GM19351 (cell line): ENCODE results near the gene CNTNAP2.
"Not testable (repeated sequence)": the region's sequence is repeated elsewhere in the genome, so short reads cannot be mapped to it uniquely, and the experiment has no call there.

ENCODE experiments used
- ATAC-seq: cut with Tn5 transposase; IDR thresholded peaks from one replicate; pipeline ENCODE4 v1.9.1; 2021; ENCODE audit warnings: mild to moderate bottlenecking, moderate library complexity; ENCODE audit not compliant: unreplicated experiment

The CNTNAP2 gene

GRCh38 chr7:147801762-147802161 is 1685.2 kb downstream of the CNTNAP2 start:
- ATAC-seq: not testable (repeated sequence)

- ATAC-seq: no peak
These were observed 1686.5 kb downstream of the CNTNAP2 start for GRCh38 chr7:147803151-147803550.

GRCh38 chr7:147803606-147804005 is 1687.0 kb downstream of the CNTNAP2 start:
- no peak for ATAC-seq

DNA sequence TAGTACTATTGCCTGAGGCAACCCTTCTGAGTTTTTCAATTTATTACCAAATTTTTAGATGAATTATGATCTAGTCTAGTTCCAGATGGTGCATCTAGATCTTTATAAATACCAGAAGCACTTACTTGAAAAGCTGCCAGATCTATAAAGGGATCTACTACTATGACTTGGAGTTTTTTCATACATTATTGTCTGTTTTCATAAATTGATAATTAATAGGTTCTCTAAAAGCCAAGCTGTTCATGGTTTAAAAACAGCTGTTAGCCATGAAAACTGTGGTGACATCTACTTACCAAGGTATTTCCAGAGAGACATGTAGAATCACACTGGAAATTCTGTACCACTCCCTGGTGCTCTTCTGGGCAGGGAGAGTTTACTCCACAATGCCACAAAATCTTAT is 1687.4 kb downstream of the CNTNAP2 start:
- ATAC-seq: no peak

DNA sequence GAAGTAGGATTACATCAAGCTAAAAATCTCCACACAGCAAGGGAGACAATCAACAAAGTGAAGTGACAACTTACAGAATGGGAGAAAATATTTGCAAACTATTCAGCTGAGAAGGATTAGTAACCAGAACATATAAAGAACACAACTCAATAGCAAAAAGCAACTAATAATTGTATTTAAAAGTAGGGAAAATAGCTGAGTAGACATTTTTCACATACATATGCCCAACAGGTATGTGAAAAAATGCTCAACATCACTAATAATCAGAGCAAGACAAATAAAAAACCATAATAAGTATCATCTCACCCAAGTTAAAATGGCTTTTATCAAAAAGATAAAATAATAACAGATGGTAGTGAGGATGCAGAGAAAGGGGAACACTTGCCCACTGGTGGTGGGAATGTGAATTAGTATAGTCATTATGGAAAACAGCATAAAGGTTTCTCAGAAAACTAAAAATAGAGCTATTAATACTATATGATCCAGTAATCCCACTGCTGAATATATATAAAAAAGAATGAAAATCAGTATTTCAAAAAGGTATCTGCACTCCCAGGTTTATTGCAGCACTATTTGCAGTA is 1689.5 kb downstream of the CNTNAP2 start:
- no peak for ATAC-seq

GRCh38 chr7:147809786-147810185 is 1693.2 kb downstream of the CNTNAP2 start:
- ATAC-seq: no peak

GRCh38 chr7:147810269-147810668 is 1693.7 kb downstream of the CNTNAP2 start:
- ATAC-seq: no peak

- ATAC-seq: no peak
These were observed 1695.3 kb downstream of the CNTNAP2 start for GRCh38 chr7:147811923-147812322.

DNA sequence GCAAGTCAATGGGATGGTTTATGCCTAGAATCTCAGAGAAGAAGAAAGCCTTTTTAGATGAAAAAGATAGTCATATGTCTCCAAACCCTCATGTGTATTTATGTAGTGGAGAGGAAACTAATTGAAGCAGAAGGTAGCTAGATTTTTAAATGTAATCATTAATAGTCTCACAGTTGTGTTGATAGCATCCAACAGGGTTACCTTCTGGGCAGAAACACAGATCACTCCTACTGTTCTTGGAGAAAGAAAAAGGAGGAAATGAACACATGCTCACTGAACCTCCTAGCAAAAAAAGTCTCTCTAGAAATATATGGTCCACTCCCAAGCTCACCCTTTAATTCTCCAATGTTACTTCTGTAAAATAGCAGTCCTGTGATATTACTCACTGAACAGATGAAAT is 1696.7 kb downstream of the CNTNAP2 start:
- no peak for ATAC-seq

DNA sequence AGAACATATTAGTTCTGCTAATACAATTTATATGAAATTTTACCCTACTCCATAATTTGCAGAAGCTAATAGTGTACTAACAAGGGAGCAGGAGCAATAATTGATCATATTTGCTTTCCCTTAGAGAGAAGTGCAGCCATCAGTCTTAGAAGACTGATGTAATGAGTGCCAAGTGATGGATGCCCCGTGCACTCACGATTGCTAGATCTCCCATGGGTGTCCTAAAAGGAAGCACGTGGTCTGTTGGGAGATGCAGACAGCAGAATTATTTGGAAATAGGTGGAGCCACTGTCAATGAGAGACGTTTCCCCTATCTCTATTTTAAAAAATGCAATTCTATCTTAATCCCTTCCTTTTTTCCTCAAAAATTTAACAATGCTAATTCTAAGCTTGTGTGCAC is 1701.7 kb downstream of the CNTNAP2 start:
- ATAC-seq: no peak

DNA sequence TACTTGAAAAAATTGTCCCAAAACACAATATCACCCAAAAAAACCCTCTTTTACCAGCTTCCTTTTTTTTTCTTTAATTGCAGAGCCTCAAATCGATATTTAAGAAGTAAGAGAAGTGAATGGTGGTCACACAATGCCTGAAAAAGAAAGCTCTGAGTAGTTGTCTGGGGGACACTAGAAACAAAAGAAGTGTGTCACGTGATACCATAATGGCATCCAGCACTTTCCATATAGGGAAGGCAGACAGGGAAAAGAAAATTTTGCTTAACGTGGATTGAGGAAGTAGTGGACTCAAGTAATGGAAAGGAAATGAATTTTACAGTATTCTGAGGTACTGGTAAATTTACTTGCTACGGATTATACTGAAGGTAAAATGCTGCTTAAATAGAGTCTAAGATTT is 1708.1 kb downstream of the CNTNAP2 start:
- ATAC-seq: no peak

GRCh38 chr7:147829016-147829415 is 1712.4 kb downstream of the CNTNAP2 start:
- ATAC-seq: no peak

DNA sequence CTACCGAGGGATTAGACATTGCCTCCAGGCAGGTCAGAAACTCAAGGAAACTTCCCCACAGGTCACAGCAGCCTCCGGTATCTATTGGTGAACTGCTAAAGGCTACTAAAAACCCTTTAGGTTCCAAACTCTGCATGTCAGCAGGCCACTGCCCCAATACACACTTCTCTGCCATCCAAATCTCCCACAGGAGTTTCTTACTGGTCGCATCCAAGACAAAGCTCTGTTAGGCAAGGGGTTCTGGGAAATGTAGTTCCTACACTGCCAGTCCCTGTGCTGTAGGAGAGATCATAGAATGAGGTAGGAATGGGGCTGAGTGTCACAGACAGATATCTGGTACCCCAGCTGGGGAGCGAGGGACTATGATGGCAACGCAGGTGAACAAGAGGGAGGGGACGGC is 1717.0 kb downstream of the CNTNAP2 start:
- ATAC-seq: no peak

GRCh38 chr7:147833970-147834369 is 1717.4 kb downstream of the CNTNAP2 start:
- ATAC-seq: no peak

- ATAC-seq: no peak
These were observed 1736.2 kb downstream of the CNTNAP2 start for GRCh38 chr7:147852833-147853232.

GRCh38 chr7:147857152-147858140 is 1740.8 kb downstream of the CNTNAP2 start:
- ATAC-seq: no peak

- no peak for ATAC-seq
These were observed 1741.8 kb downstream of the CNTNAP2 start for GRCh38 chr7:147858421-147858820.

DNA sequence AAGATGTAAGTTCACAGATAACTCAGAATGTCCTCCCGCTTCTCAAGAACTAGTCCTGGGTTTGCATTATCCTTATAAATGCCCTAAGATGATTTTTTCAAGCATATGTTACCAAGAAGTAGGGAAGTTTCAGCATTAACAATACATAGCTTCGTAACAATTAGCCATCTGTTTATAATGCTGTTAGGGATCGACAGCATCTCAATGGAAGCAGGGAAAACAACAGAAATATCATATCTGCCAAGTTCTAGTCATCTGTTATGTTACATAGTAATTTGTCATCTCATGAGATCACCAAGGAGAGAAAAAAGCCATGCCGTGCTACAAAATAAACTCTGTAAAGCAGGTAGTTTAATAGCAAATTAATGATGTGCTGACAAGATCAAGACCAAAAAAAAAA is 1742.4 kb downstream of the CNTNAP2 start:
- ATAC-seq: no peak

- ATAC-seq: no peak
These were observed 1742.9 kb downstream of the CNTNAP2 start for GRCh38 chr7:147859486-147859885.

GRCh38 chr7:147861058-147861716 is 1744.6 kb downstream of the CNTNAP2 start:
- ATAC-seq: no peak

DNA sequence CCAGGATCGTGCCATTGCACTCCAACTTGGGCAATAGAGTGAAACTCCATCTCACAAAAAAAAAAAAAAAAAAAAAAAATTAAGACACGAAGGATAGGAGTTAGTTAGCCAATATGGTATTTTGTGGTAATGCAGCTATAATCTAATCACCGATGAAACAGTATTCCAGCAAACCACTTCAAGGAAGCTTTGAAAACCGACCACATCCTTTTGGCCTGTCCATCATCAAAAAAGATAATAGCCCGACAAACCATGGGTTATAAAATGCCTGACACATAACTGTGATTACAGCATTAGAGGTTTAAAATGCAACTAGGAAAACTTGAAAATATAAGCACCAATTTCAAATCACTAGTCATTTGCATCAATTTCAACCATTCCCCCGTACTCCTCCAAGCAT is 1745.3 kb downstream of the CNTNAP2 start:
- ATAC-seq: no peak

GRCh38 chr7:147869456-147869855 is 1752.9 kb downstream of the CNTNAP2 start:
- ATAC-seq: no peak
